ENCODE measurements around the gene VSX1. TPM values are rescaled to one million over a fixed set of nuclear protein-coding genes. Genes with fewer than 3 reads are reported as not detected.

Gene VSX1
- total and polyA plus RNA-seq, 2 donors (not counting 1 experiment from before 2014, with no cell fraction given): not detected

DNA sequence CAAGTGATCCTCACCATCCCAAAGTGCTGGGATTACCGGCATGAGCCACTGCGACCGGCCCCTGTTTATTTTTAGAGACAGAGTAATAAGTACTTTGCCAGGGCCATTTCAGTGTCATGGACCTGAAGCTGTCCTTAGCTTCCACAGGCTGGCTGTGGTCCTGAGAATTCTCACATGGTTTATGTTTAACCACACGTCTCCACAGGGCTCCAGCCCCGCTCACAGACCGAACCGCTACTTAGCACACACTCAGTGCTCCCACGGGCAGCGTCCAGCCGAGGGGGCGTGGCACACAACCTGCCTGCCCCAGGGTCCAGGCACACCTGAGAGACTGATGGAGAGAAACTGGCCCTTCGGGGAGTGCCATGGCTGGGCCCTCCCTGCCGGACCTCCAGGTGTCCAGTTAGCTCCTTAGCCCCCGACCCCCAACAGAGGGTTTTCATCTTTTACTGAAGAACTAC is 35.7 kb downstream of the VSX1 start:
- H3K27me3 Mint-ChIP-seq: no peaks in the 10 kb centered on the region
- peaks cover 58% of the 10 kb centered on the region for H3K79me2 ChIP-seq (ENCODE audit: control insufficient read depth, insufficient read depth, low read length)
- TF ChIP-seq, protein P1, sequence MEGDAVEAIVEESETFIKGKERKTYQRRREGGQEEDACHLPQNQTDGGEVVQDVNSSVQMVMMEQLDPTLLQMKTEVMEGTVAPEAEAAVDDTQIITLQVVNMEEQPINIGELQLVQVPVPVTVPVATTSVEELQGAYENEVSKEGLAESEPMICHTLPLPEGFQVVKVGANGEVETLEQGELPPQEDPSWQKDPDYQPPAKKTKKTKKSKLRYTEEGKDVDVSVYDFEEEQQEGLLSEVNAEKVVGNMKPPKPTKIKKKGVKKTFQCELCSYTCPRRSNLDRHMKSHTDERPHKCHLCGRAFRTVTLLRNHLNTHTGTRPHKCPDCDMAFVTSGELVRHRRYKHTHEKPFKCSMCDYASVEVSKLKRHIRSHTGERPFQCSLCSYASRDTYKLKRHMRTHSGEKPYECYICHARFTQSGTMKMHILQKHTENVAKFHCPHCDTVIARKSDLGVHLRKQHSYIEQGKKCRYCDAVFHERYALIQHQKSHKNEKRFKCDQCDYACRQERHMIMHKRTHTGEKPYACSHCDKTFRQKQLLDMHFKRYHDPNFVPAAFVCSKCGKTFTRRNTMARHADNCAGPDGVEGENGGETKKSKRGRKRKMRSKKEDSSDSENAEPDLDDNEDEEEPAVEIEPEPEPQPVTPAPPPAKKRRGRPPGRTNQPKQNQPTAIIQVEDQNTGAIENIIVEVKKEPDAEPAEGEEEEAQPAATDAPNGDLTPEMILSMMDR (IDR thresholded peaks at IDR 0.05): no peak
- TF ChIP-seq EZH2 (IDR thresholded peaks at IDR 0.05; ENCODE audit: borderline replicate concordance, insufficient read depth, low read depth, low read length, poor library complexity, severe bottlenecking): no peak
- WGBS (ENCODE audit: insufficient coverage): 89% methylated on average over 14 of the region's 14 CpGs
- ChIA-PET POLR2A (interaction anchor here (4.2 kb wide), 1 partner anchor 11 kb away, joined by 27 read pairs; the partner anchor contains the start of gene ACSS1), CTCF (interaction anchor here (1.2 kb wide), 2 partner anchors 10 to 19 kb away, joined by 3 to 4 read pairs; no protein-coding TSS in a partner anchor)
- intact Hi-C loops (cut with micrococcal nuclease): no loop called here
- no peak overlapping the region for H2AFZ ChIP-seq (ENCODE audit: insufficient read depth, low read depth, low read length, poor library complexity, severe bottlenecking)
- no peaks in the 10 kb centered on the region for H3K27me3 ChIP-seq (replicated peaks in 1 of 4; ENCODE audit: control extremely low read depth in 1 of 4, control insufficient read depth in 3 of 4, insufficient read depth in 4 of 4, low read length in 3 of 4)
- no peak overlapping the region for H3K4me2 ChIP-seq (replicated peaks; ENCODE audit: low read depth, low read length, poor library complexity, severe bottlenecking)
- DNase-seq (no peak), ATAC-seq (ENCODE audit: low read depth) (no peak)
- peaks cover 74% of the 10 kb centered on the region for H3K4me1 Mint-ChIP-seq
- no peak overlapping the region for H3K4me3 Mint-ChIP-seq
- H3K9ac ChIP-seq (ENCODE audit: low read length): no peak overlapping the region
- H4K20me1 ChIP-seq (ENCODE audit: control insufficient read depth, insufficient read depth, low read length, poor library complexity, severe bottlenecking): peaks cover 54% of the 10 kb centered on the region
- no peaks in the 10 kb centered on the region for H3K9me3 ChIP-seq (ENCODE audit: control extremely low read depth in 1 of 3, control insufficient read depth in 2 of 3, insufficient read depth in 1 of 3, low read length in 2 of 3)
- no peak overlapping the region for H3K4me3 ChIP-seq (ENCODE audit: control extremely low read depth in 1 of 5, extremely low read depth in 1 of 5, insufficient read depth in 1 of 5, low read depth in 2 of 5, low read length in 4 of 5)
- peaks cover 0 to 38% of the 10 kb centered on the region in 2 experiments for H3K36me3 ChIP-seq (replicated peaks in 1 of 2; ENCODE audit: control extremely low read depth in 1 of 2, control insufficient read depth in 1 of 2, extremely low read depth in 1 of 2, insufficient read depth in 2 of 2, low read length in 1 of 2)
- H3K27ac ChIP-seq (ENCODE audit: low read length in 2 of 2): peak overlapping the region in 1 of 2 donors; percentile 92
- H3K4me1 ChIP-seq (ENCODE audit: control insufficient read depth in 2 of 2, insufficient read depth in 2 of 2, low read length in 2 of 2): peaks cover 57 to 62% of the 10 kb centered on the region in 2 donors
- H3K9me3 Mint-ChIP-seq (ENCODE audit: insufficient read depth): no peaks in the 10 kb centered on the region
- H3K27ac Mint-ChIP-seq: no peak overlapping the region

DNA sequence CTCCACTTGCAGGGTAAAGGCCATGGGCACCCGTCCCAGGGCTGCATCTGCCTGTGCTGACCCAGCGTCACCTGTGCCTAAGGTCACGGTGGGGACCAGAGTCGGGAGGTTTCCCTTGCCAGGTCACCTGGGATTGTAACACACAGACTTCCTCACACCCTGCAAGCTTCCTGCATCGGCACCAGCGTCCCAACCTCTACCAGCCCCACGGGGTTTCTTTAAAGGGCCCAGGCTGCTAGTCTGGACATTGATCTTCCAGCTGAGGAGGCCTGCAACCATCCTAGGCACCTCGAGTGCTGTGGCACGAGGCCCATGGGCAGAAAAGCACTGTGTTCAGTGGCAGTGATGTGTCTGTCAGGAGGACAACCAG is 36.6 kb downstream of the VSX1 start:
- Mint-ChIP-seq H3K27me3 (no peaks in the 10 kb centered on the region), H3K9me3 (ENCODE audit: insufficient read depth) (no peaks in the 10 kb centered on the region), H3K4me3 (no peak overlapping the region), H3K27ac (peak overlapping the region; percentile 83), H3K4me1 (peaks cover 67% of the 10 kb centered on the region)
- Histone ChIP-seq H3K79me2 (ENCODE audit: control insufficient read depth, insufficient read depth, low read length) (peaks cover 56% of the 10 kb centered on the region), H4K20me1 (ENCODE audit: control insufficient read depth, insufficient read depth, low read length, poor library complexity, severe bottlenecking) (peaks cover 50% of the 10 kb centered on the region), H3K27me3 (replicated peaks in 1 of 4; ENCODE audit: control extremely low read depth in 1 of 4, control insufficient read depth in 3 of 4, insufficient read depth in 4 of 4, low read length in 3 of 4) (no peaks in the 10 kb centered on the region), H2AFZ (ENCODE audit: insufficient read depth, low read depth, low read length, poor library complexity, severe bottlenecking) (no peak overlapping the region), H3K9ac (ENCODE audit: low read length) (no peak overlapping the region), H3K9me3 (ENCODE audit: control extremely low read depth in 1 of 3, control insufficient read depth in 2 of 3, insufficient read depth in 1 of 3, low read length in 2 of 3) (no peaks in the 10 kb centered on the region), H3K36me3 (replicated peaks in 1 of 2; ENCODE audit: control extremely low read depth in 1 of 2, control insufficient read depth in 1 of 2, extremely low read depth in 1 of 2, insufficient read depth in 2 of 2, low read length in 1 of 2) (peaks cover 0 to 42% of the 10 kb centered on the region in 2 experiments), H3K27ac (ENCODE audit: low read length in 2 of 2) (peak overlapping the region; percentile 32 to 92), H3K4me3 (ENCODE audit: control extremely low read depth in 1 of 5, extremely low read depth in 1 of 5, insufficient read depth in 1 of 5, low read depth in 2 of 5, low read length in 4 of 5) (no peak overlapping the region), H3K4me2 (replicated peaks; ENCODE audit: low read depth, low read length, poor library complexity, severe bottlenecking) (peak overlapping the region; percentile 71), H3K4me1 (ENCODE audit: control insufficient read depth in 2 of 2, insufficient read depth in 2 of 2, low read length in 2 of 2) (peaks cover 49 to 58% of the 10 kb centered on the region in 2 donors)
- WGBS (ENCODE audit: insufficient coverage): 31% methylated on average over 7 of the region's 9 CpGs
- POLR2A ChIA-PET: interaction anchor here (4.2 kb wide), 1 partner anchor 12 kb away, joined by 27 read pairs; the partner anchor contains the start of gene ACSS1
- DNase-seq: no peak
- TF ChIP-seq, protein P1 (IDR thresholded peaks at IDR 0.05): no peak
- no peak for TF ChIP-seq EZH2 (IDR thresholded peaks at IDR 0.05; ENCODE audit: borderline replicate concordance, insufficient read depth, low read depth, low read length, poor library complexity, severe bottlenecking)
- CTCF ChIA-PET: interaction anchor here (0.6 to 1.7 kb wide), 5 partner anchors 9 to 79 kb away, joined by 3 to 4 read pairs (median 4); no protein-coding TSS in a partner anchor
- ATAC-seq (ENCODE audit: low read depth): no peak
- intact Hi-C loops (cut with micrococcal nuclease): no loop called here

All from B cell (primary cell).